ENCODE measurements around the gene UPK1A.

DNA sequence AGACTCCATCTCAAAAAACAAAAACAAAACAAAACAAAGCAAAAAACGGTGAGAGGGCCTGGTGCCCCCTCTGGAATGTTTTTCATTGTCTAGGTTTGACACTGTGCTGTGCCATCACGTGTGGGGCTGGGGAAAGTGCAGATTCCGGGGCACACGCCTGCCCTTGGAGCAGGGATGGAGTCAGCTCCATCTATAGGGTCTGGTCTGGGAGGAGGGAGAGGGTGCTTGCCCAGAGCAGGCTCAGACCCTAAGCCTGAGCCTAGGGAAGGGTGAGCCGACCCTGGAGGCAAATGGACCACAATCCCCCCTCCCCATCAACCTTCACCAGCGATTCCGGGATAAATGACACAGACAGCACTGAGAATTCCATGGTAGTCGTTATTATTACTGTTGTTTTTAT is 27.1 kb downstream of the UPK1A start:
- TF ChIP-seq RAD21 (IDR thresholded peaks at IDR 0.05; ENCODE audit: low read depth): no peak
- TF ChIP-seq TAF1 (IDR thresholded peaks at IDR 0.05; ENCODE audit: low read depth): no peak
- TF ChIP-seq NFIC (IDR thresholded peaks at IDR 0.05): no peak
- no peak for TF ChIP-seq EP300 (IDR thresholded peaks at IDR 0.05; ENCODE audit: borderline replicate concordance)
- TF ChIP-seq, protein P1, sequence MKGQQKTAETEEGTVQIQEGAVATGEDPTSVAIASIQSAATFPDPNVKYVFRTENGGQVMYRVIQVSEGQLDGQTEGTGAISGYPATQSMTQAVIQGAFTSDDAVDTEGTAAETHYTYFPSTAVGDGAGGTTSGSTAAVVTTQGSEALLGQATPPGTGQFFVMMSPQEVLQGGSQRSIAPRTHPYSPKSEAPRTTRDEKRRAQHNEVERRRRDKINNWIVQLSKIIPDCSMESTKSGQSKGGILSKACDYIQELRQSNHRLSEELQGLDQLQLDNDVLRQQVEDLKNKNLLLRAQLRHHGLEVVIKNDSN (IDR thresholded peaks at IDR 0.05): no peak
- TF ChIP-seq REST (IDR thresholded peaks at IDR 0.05; ENCODE audit: low read depth): no peak
- TF ChIP-seq MAX (IDR thresholded peaks at IDR 0.05): no peak

All from Ishikawa (cell line).